Skeletal muscle satellite cell (primary cell): ENCODE results near the gene KIAA1671.

ENCODE experiments used
- H3K27me3 ChIP-seq: 2 replicates; pipeline ENCODE4 v1.7.0; 2013; ENCODE audit warnings: low read length; ENCODE audit not compliant: control insufficient read depth, insufficient read depth
- H3K36me3 ChIP-seq: 2 replicates; pipeline ENCODE4 v1.7.0; 2013; ENCODE audit warnings: mild to moderate bottlenecking, control low read depth, low read length; ENCODE audit not compliant: insufficient read depth
- H3K4me1 ChIP-seq: 2 replicates; pipeline ENCODE4 v1.7.0; 2013; ENCODE audit warnings: low read length; ENCODE audit not compliant: control insufficient read depth, insufficient read depth
- H3K4me2 ChIP-seq: 2 replicates; pipeline ENCODE4 v1.7.0; 2013; ENCODE audit warnings: mild to moderate bottlenecking, low read length
- H3K4me3 ChIP-seq: 2 replicates; pipeline ENCODE4 v1.7.0; 2013; ENCODE audit warnings: low read length
- H3K9ac ChIP-seq: 2 replicates; pipeline ENCODE4 v1.7.0; 2013; ENCODE audit warnings: mild to moderate bottlenecking, low read depth, low read length, moderate library complexity
- H3K9me3 ChIP-seq: replicated peaks from 2 replicates; pipeline ENCODE4 v1.7.0; 2013; ENCODE audit warnings: mild to moderate bottlenecking, control low read depth, low read length

Gene KIAA1671

DNA sequence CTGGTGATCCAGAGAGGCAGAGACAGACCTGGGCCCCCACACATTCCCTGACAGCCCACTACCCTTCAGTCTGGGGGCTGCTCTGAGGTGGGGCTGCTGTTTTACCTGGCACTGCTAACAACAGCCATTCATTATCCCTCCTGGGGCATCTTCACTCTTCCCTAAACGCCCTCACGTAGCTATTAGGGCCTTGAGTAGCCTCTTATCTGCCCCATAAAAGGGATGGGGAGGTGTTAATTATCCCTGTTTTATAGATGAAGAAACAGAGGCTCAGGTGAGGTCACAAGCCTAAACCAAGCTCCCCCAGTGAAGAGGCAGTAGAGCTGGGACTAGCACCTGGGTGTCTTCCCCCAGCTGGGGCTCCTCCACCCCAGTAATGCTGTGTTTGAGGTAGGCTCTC lies 79.5 kb downstream of the KIAA1671 start:
- Histone ChIP-seq H3K27me3 (no peaks in the 10 kb centered on the region), H3K9me3 (no peaks in the 10 kb centered on the region), H3K4me2 (no peak overlapping the region), H3K4me3 (no peak overlapping the region), H3K4me1 (peaks cover 3% of the 10 kb centered on the region), H3K9ac (no peak overlapping the region), H3K36me3 (no peaks in the 10 kb centered on the region)

DNA sequence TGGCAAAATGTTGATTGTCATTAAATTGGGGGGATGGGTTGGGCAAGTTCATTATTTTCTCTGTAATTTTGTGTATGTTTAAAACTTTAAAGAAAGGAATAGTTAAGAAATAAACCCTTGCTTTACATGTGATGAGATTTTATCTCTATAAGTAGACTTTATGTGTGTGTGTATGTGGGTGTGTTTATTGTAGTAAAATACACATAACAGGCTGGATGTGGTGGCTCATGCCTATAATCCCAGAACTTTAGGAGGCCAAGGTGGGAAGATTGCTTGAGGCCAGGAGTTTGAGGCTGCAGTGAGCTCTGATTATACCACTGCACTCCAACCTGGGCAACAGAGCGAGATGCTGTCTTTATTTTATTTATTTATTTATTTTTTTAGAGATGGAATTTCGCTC lies 83.2 kb downstream of the KIAA1671 start:
- no peaks in the 10 kb centered on the region for H3K4me1 ChIP-seq
- no peak overlapping the region for H3K4me2 ChIP-seq
- no peaks in the 10 kb centered on the region for H3K36me3 ChIP-seq
- H3K27me3 ChIP-seq: no peaks in the 10 kb centered on the region
- H3K9ac ChIP-seq: no peak overlapping the region
- H3K9me3 ChIP-seq: no peaks in the 10 kb centered on the region
- no peak overlapping the region for H3K4me3 ChIP-seq

DNA sequence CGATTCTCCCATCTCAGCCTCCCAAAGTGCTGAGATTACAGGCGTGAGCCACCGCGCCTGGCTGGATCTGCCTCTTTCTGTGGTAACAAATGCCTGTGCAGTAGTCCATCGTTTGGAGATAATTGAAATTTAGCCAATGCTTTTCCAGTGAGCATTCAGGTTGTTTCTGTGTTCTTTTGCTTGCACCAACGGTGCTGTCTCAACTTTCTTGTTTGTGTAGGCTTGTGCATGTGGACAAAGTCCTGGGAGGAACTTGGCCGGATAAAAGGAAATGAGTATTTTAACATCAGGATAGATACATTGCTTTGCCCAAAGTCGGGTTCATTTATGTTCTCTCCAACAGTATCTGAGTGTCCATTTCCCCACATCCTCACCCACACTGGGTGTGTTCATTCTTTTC lies 85.7 kb downstream of the KIAA1671 start:
- Histone ChIP-seq H3K4me2 (no peak overlapping the region), H3K9ac (no peak overlapping the region), H3K4me1 (no peaks in the 10 kb centered on the region), H3K27me3 (no peaks in the 10 kb centered on the region), H3K36me3 (no peaks in the 10 kb centered on the region), H3K4me3 (no peak overlapping the region), H3K9me3 (no peaks in the 10 kb centered on the region)

DNA sequence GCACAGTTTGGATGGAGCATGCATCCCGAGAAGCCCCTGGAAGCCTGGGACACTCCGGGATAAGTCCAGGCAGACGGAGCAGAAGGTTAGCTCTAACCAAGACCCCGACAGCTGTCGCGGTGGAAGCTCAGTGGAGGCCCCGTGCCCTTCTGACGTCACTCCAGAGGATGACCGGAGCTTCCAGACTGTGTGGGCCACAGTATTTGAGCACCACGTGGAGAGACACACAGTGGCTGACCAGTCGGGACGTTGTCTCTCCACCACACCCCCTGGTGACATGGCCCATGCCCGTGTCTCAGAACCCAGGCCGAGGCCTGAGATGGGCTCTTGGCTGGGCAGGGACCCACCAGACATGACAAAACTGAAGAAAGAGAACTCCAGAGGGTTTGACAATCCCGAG lies 86.3 kb downstream of the KIAA1671 start:
- Histone ChIP-seq H3K4me3 (no peak overlapping the region), H3K27me3 (peaks cover 5% of the 10 kb centered on the region), H3K9ac (no peak overlapping the region), H3K4me1 (no peaks in the 10 kb centered on the region), H3K36me3 (no peaks in the 10 kb centered on the region), H3K9me3 (no peaks in the 10 kb centered on the region), H3K4me2 (no peak overlapping the region)

DNA sequence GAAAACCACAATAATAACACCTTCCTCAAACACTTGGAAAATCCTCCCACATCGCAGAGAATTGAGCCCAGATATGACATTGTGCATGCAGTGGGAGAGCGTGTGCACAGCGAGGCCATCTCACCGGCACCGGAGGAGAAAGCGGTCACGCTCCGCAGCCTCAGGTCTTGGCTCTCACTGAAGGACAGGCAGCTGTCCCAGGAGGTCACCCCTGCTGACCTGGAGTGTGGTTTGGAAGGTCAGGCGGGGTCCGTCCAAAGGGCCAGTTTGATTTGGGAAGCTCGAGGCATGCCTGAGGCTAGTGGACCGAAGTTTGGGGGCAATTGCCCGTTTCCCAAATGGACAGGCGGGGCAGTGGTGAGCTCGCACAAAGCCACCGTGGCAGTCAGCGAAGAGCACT lies 86.7 kb downstream of the KIAA1671 start:
- H3K9ac ChIP-seq: no peak overlapping the region
- peaks cover 10% of the 10 kb centered on the region for H3K27me3 ChIP-seq
- H3K9me3 ChIP-seq: no peaks in the 10 kb centered on the region
- H3K4me2 ChIP-seq: no peak overlapping the region
- no peaks in the 10 kb centered on the region for H3K4me1 ChIP-seq
- H3K36me3 ChIP-seq: no peaks in the 10 kb centered on the region
- no peak overlapping the region for H3K4me3 ChIP-seq

DNA sequence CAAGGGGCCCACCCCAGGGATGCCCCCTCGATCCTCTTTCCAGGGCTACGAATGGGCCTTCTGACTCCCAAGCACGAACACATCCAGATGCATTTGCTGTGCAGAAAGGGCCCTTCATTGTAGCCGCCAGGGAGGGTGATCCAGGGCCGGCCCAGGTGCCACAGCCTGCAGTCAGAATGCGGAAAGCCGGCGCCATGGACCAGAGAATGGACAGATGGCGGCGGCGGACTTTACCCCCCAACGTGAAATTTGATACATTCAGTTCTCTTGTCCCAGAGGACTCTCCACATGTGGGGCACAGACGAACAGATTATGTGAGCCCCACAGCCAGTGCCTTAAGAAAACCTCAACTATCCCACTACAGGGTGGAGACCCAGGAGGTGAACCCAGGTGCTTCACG lies 87.2 kb downstream of the KIAA1671 start:
- Histone ChIP-seq H3K27me3 (peaks cover 11% of the 10 kb centered on the region), H3K4me3 (no peak overlapping the region), H3K4me2 (no peak overlapping the region), H3K9ac (no peak overlapping the region), H3K36me3 (no peaks in the 10 kb centered on the region), H3K4me1 (no peaks in the 10 kb centered on the region), H3K9me3 (no peaks in the 10 kb centered on the region)

DNA sequence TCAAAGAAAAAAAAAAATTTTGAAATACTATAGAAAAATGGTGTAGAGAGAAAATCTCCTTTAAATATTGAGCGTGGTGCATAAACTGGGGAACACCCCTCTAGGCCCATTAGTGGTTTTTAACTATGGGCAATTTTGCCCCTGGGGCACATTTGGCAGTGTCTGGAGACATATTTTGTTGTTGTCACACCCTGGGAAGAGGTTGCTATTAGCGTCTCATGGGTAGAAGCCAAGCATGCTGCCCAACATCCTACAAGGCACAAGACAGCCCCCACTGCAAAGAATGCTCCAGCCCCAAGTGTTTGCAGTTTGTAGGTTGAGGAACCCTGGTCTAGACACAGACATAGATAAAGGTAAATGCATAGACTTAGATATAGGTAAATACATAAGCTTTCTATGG lies 92.6 kb downstream of the KIAA1671 start:
- Histone ChIP-seq H3K36me3 (no peaks in the 10 kb centered on the region), H3K9ac (no peak overlapping the region), H3K27me3 (peaks cover 11% of the 10 kb centered on the region), H3K9me3 (no peaks in the 10 kb centered on the region), H3K4me2 (no peak overlapping the region), H3K4me3 (no peak overlapping the region), H3K4me1 (no peaks in the 10 kb centered on the region)

DNA sequence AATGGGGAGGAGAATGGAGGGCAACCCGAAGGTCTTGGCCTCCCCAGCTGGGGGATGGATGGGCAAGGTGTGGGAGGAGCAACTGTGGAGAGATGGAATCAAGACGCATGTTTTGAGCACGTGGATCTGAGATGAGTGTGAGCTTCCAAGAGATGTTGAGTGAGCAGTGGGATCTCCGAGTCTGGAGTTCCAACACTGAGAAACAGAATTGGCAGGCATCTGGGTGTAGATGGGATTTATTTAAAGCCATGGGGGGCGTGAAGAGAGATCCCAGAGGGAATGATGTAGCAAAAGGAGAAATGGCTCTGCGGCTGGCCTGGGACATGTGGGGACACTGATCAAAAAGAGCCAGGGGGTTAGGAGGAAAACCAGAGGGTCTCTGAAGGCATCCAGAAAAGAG lies 95.6 kb downstream of the KIAA1671 start:
- Histone ChIP-seq H3K9me3 (peaks cover 7% of the 10 kb centered on the region), H3K36me3 (no peaks in the 10 kb centered on the region), H3K9ac (no peak overlapping the region), H3K4me3 (no peak overlapping the region), H3K4me2 (no peak overlapping the region), H3K27me3 (peaks cover 11% of the 10 kb centered on the region), H3K4me1 (no peaks in the 10 kb centered on the region)

DNA sequence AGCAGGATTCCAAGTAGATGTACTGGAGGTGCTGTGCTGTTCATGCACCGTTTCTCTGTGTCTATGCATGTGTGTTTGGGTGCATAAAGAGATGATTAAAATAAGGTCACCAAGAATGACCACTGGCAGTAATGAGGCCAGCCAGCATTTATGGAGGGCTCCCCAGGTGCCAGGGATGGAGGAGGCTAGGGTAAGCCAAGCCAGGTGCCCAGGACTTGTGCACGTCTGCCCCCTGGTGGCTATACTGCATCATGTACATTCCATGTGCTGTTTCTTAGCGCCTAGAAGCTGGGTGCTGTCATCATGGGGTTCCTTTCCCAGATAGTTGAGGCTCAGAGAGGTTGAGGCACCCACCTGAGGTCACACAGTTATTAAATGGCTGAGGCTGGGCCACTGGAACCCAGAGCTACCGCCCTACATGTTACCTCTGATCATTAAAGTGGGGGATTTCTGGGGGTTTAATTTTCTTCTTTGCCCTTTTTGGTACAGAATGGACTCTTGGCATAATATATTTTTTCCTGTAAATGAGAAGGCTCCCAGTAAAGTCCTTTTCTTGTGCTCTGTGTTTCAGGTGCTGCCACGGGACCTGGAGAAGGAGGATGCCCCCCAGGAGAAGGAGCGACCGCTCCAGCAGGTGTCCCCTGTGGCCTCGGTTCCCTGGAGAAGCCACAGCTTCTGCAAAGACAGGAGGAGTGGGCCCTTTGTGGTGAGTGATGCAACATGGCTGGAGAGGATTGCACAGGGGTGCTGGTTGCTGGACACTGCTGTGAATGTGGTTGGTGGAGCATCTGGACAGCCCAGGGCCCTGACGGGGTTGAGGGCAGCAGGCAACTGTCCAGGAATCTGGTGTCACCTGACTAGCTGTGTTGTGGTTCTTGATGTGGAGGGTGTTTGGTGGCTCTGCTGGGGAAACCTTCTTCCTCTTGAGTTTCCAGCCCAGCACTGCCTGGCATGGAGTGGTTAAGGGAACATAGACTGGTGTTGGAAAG lies 96.4 kb downstream of the KIAA1671 start:
- Histone ChIP-seq H3K36me3 (no peaks in the 10 kb centered on the region), H3K9ac (no peak overlapping the region), H3K27me3 (peaks cover 4% of the 10 kb centered on the region), H3K4me1 (no peaks in the 10 kb centered on the region), H3K4me2 (no peak overlapping the region), H3K9me3 (peaks cover 7% of the 10 kb centered on the region), H3K4me3 (no peak overlapping the region)

DNA sequence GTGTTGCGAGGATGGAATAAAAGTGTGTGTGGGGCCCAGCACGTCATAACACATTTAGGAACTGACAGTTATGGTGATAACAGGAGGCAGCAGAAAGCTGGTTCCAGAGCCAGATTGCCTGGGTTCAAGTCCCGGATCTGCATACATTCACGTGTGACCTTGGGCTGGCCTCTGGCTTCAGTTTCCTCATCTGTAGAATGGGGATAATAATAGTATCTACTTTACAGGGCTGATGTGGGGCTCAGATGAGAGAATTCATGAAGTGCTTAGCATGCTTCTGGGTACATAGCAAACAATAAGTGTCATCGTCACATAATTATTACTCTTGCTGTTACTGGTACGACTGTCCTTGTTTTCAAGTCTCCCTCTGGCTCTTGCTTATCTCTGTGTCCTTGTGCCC lies 97.3 kb downstream of the KIAA1671 start:
- H3K36me3 ChIP-seq: no peaks in the 10 kb centered on the region
- H3K4me1 ChIP-seq: no peaks in the 10 kb centered on the region
- no peak overlapping the region for H3K4me2 ChIP-seq
- H3K27me3 ChIP-seq: no peaks in the 10 kb centered on the region
- H3K9me3 ChIP-seq: peaks cover 7% of the 10 kb centered on the region
- no peak overlapping the region for H3K9ac ChIP-seq
- H3K4me3 ChIP-seq: no peak overlapping the region

DNA sequence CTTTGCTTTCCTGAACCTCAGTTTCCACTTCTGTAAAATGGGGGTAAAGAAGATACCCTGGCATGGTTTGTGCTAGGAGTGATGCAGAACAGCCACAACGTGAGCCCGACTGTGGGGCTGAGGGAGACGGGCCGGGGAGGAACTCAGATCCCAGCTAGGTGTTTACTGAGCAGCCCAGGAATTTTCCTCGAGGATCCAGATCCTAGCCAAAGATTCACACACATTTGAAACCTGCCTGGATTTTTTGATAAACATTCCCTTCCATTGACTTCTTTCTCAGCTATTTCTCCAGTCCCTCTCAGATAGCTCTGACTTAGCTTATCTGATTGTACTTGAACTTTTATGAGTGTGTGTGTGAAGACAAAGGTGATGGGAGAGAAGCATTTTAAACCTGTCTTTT lies 98.0 kb downstream of the KIAA1671 start:
- no peak overlapping the region for H3K9ac ChIP-seq
- no peaks in the 10 kb centered on the region for H3K27me3 ChIP-seq
- H3K9me3 ChIP-seq: peaks cover 7% of the 10 kb centered on the region
- no peaks in the 10 kb centered on the region for H3K36me3 ChIP-seq
- no peak overlapping the region for H3K4me3 ChIP-seq
- no peaks in the 10 kb centered on the region for H3K4me1 ChIP-seq
- H3K4me2 ChIP-seq: no peak overlapping the region

DNA sequence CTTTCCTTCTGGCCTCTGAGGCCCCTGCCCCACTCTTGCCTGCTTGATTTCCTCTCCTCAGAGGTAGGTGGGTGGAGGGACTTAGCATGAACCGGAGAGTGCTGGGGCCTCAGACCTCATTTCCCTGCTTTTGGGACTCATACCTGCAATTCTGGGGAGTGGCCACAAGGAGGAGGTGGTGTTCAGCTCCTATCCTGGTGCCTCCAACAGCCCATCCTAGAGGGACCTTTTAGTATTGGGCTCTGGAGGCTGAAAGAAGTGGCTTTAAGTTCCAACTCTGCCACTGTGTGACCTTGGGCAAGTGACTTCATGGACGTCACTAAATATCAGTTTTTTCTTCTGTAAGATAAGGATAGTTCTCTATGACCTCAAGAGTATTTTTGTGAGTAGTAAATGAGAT lies 98.6 kb downstream of the KIAA1671 start:
- H3K27me3 ChIP-seq: no peaks in the 10 kb centered on the region
- no peaks in the 10 kb centered on the region for H3K36me3 ChIP-seq
- no peaks in the 10 kb centered on the region for H3K4me1 ChIP-seq
- no peak overlapping the region for H3K4me2 ChIP-seq
- peaks cover 7% of the 10 kb centered on the region for H3K9me3 ChIP-seq
- H3K9ac ChIP-seq: no peak overlapping the region
- no peak overlapping the region for H3K4me3 ChIP-seq
